ENCODE measurements around the gene TUBGCP3. TPM values are rescaled to one million over a fixed set of nuclear protein-coding genes. Genes with fewer than 3 reads are reported as not detected.

TUBGCP3 gene
- total RNA-seq, 2 donors from 2014 or later: 21.5 to 27.3 TPM

GRCh38 chr13:112583592-112584277 lies 4.2 kb downstream of the TUBGCP3 start:
- intact Hi-C loops (cut with DNase I, micrococcal nuclease): no loop called here
- no peak for ATAC-seq
- peak; percentile 28 to 39 for DNase-seq

GRCh38 chr13:112582263-112582662 lies 5.7 kb downstream of the TUBGCP3 start:
- DNase-seq (no peak), ATAC-seq (no peak)
- intact Hi-C loops (cut with DNase I, micrococcal nuclease): no loop called here

DNA sequence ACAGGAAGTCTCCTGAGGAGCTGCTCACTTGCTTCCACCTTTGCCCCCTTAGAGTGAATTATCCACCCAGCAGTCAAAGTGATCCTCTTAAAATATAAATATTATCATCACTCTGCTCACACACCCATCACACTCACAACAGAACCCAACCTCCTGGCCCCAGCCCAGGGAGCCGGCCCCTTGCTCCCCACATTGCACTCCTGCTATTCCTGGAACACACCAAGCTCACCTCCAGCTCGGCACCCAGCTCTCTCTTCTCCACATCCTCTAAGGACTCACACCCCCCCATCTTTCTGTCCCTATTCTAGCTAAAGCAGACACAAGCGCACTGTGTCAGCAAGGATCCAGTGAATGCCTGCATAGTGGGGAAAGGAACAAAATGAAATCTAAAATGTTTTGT lies 7.0 kb downstream of the TUBGCP3 start:
- intact Hi-C loops (cut with DNase I, micrococcal nuclease): no loop called here
- peak; percentile 51 for ATAC-seq
- no peak for DNase-seq

GRCh38 chr13:112580211-112580610 lies 7.7 kb downstream of the TUBGCP3 start:
- DNase-seq: no peak
- intact Hi-C loops (cut with DNase I, micrococcal nuclease): no loop called here
- no peak for ATAC-seq

- ATAC-seq (no peak), DNase-seq (no peak)
- intact Hi-C loops (cut with DNase I, micrococcal nuclease): no loop called here
Observed at GRCh38 chr13:112579310-112579843, 8.6 kb downstream of the TUBGCP3 start.

DNA sequence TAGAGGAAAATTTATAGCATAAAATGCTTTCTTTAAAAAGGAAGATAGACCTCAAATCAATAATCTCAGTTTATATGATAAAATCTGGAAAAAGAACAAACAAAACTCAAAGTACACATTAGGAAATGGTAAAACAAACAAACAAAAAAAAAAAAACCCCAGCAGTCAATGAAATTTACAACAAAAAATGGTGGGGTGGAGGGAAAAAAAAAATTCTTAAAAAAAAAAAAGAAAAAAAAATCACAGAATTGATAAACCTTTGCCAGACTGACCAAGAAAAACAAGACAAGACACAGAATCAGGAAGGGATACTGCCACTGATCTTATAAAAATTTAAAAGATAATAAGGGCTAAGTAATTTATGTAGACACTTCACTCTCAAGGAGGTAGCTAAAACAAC lies 11.2 kb downstream of the TUBGCP3 start:
- intact Hi-C loops (cut with DNase I, micrococcal nuclease): no loop called here
- ATAC-seq (no peak), DNase-seq (no peak)

DNA sequence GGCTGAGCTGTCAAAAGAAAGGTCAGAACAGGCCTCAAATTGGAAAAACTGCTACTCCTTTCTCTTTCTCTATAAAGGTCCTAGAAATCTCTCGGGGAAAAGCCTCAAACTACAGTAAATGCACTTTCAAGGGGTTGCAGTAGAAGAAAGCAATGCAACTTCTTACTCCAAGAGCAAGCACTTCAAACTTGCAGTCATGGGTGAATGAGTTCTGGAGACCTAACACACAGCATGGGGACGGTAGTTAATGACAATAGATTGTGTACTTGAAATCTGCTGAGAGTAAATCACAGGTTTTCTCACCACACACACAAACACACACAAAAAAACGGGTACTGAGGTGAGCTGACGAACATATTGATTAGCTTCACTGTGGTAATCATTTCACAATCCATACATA lies 11.8 kb downstream of the TUBGCP3 start:
- DNase-seq (no peak), ATAC-seq (no peak)
- intact Hi-C loops (cut with DNase I, micrococcal nuclease): no loop called here

DNA sequence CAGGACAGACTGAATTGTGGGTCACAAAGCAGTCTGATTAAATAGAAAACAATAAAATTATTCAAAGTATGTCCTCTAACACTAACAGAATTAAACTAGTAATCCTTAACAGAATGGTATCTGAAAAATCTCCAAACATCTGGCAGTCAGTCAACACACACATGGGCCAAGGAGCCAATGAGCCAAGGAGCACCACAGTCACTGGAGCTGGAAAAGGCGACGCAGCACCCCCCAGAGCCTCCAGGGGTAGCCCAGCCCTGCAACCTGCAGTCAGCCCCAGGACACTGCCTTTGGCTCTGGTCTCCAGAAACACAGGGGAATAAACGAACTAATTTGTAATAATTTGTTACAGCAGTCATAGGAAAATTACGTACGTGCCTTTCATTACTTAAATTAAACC lies 12.3 kb downstream of the TUBGCP3 start:
- no peak for DNase-seq
- intact Hi-C loops (cut with DNase I, micrococcal nuclease): no loop called here

GRCh38 chr13:112574834-112575613 lies 12.9 kb downstream of the TUBGCP3 start:
- intact Hi-C loops (cut with DNase I, micrococcal nuclease): no loop called here
- DNase-seq (no peak), ATAC-seq (no peak)

More for the DNA sequence above, 12.3 kb downstream of the TUBGCP3 start:
- no peak for ATAC-seq

- no peak for DNase-seq
- no peak for ATAC-seq
- intact Hi-C loops (cut with DNase I, micrococcal nuclease): no loop called here
Observed at GRCh38 chr13:112574416-112574815, 13.5 kb downstream of the TUBGCP3 start.

DNA sequence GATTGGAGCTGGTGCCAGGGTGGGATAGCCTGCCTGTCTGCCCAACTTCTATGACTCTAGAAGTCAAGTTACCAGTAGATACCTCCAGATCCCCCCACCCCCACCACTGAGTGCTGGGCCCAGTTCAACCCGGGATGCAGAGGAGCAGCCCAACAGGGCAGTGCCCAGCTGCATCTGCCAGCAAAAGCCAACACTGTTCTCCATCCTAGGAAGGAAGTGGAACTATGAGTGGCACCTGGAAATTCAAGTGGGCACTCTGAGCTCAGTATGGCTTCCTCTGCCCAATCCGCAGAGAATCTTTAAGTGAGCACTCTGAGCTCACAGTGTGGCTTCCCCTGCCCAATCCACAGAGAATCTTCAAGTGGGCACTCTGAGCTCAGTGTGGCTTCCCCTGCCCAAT lies 14.2 kb downstream of the TUBGCP3 start:
- no peak for ATAC-seq
- intact Hi-C loops (cut with DNase I, micrococcal nuclease): no loop called here
- DNase-seq: no peak

- ATAC-seq (no peak), DNase-seq (no peak)
- intact Hi-C loops (cut with DNase I, micrococcal nuclease): no loop called here
Observed at GRCh38 chr13:112572366-112572765, 15.6 kb downstream of the TUBGCP3 start.

GRCh38 chr13:112569821-112570220 lies 18.1 kb downstream of the TUBGCP3 start:
- DNase-seq (no peak), ATAC-seq (no peak)
- intact Hi-C loops (cut with DNase I, micrococcal nuclease): no loop called here

GRCh38 chr13:112567161-112567862 lies 20.6 kb downstream of the TUBGCP3 start:
- intact Hi-C loops (cut with DNase I, micrococcal nuclease): no loop called here
- no peak for ATAC-seq
- no peak for DNase-seq

GRCh38 chr13:112562786-112563383 lies 25.1 kb downstream of the TUBGCP3 start:
- intact Hi-C loops (cut with DNase I, micrococcal nuclease): no loop called here
- ATAC-seq: no peak

GRCh38 chr13:112562254-112562653 lies 25.7 kb downstream of the TUBGCP3 start:
- intact Hi-C loops (cut with DNase I, micrococcal nuclease): no loop called here
- ATAC-seq: no peak
- no peak for DNase-seq

More at GRCh38 chr13:112562786-112563383, 25.1 kb downstream of the TUBGCP3 start:
- DNase-seq: no peak

DNA sequence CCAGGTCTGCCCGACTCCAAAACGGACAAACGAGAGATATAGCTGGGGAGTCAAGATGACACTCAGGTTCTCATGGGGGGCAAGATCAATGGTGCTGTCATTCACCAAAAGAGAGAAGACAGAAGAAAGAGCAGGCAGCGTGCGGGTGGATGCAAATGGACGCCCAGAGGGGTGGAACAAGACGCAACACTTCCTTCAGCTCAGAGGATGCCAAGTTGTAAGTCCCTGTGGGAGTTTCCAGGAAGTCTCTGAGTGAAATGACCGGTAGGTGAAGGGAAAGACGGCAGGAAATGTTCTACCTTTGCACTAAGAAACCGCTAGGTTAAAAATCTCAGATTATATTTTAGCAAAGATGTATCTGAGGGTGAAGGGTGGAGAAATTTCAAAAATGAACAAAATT lies 26.5 kb downstream of the TUBGCP3 start:
- intact Hi-C loops (cut with DNase I, micrococcal nuclease): no loop called here
- no peak for ATAC-seq

DNA sequence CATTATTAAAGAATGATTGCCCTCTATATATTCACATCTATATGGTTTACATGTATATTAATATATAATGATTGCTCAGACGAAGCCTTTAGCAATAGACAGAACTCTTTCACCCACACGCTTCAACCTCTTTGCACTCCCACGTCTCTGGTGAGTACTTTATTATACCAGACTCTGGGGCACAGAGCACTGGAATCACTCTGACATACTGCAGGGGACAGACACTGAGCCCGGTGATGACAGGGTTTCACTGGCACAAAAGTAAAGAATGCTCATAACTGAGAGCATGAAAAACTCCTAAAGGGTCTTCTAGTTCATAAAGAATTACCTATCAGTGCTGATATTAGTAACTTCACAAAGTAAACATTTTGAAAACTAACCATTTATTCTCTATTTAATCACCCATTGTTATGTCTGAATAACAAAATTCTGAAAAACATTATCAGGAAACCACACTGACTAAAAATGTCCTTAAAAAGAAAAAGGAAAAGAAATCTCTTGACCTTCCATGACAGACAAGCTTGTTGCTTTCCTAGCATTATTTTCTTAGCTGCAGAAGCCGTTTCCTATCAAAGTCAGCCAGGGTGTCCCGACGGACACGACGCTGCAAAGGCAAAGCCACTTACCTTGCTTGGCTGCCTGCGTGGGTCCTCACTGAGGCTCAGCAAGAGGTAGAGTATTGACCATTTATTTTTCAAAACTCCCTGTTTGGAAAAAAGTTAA lies 29.1 kb downstream of the TUBGCP3 start:
- no peak for ATAC-seq

More for the DNA sequence above, 26.5 kb downstream of the TUBGCP3 start:
- DNase-seq: no peak

DNA sequence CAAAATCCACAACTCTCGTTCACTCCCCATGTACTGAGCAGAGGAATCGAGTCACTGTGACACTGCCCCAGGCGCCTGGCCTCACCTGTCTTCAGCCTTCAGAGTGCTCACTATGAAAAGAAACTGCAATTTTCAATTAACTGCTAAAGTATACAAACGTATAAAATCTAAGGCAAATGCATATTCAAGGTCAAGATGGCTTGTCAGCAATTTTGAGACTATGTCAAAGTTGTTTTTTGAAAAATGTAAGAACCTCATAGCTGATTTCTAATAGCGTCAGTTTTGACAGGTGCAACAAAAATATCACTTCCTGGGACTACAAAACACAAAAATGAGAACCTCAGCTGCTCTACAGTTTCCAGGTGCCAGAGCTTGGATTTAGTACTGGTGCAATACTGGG lies 31.4 kb downstream of the TUBGCP3 start:
- ATAC-seq (no peak), DNase-seq (no peak)
- intact Hi-C loops (cut with DNase I, micrococcal nuclease): no loop called here

More for the DNA sequence above, 29.1 kb downstream of the TUBGCP3 start:
- no peak for DNase-seq
- intact Hi-C loops (cut with DNase I, micrococcal nuclease): no loop called here

Data from left colon (tissue), 2 donors.